Adrenal gland (tissue), 12 donors: ENCODE measurements around the gene RASA3. TPM values are rescaled to one million over a fixed set of nuclear protein-coding genes. Genes with fewer than 3 reads are reported as not detected.

ENCODE experiments used
- DNase-seq, 7 donors: peaks; one replicate each; pipeline ENCODE4 v3.0.0-alpha.2; 2019 to 2020
- H3K27ac ChIP-seq, 5 donors: fragments of 200-600 bp; sonication (generic) in 4 of 5; 1 replicate in 3 of 5; 2 replicates in 2 of 5; pipeline versions ENCODE4 v1.5.1 to v1.8.0; 2016 to 2020; ENCODE audit warnings: mild to moderate bottlenecking in 1 of 5
- H3K27me3 ChIP-seq: fragments of 200-600 bp; 2 replicates; pipeline ENCODE4 v1.8.0; 2021
- H3K36me3 ChIP-seq, 2 donors: fragments of 200-600 bp; replicated peaks in 1 of 2; 1 replicate in 1 of 2; 2 replicates in 1 of 2; pipeline versions ENCODE4 v1.5.1 to v1.8.0; 2018 to 2022
- H3K4me1 ChIP-seq, 2 donors: fragments of 200-600 bp; replicated peaks in 1 of 2; 1 replicate in 1 of 2; 2 replicates in 1 of 2; pipeline versions ENCODE4 v1.5.1 to v1.8.0; 2018 to 2021
- H3K4me3 ChIP-seq, 4 donors: fragments of 200-600 bp; sonication (generic) in 3 of 4; one replicate each; pipeline ENCODE4 v1.5.1; 2016 to 2018
- H3K9me3 ChIP-seq, 3 donors: fragments of 200-600 bp; sonication (generic) in 1 of 3; replicated peaks in 1 of 3; 1 replicate in 2 of 3; 2 replicates in 1 of 3; pipeline versions ENCODE4 v1.5.1 to v1.8.0; 2016 to 2021
- POLR2A ChIP-seq, 2 donors: fragments of 450-650 bp; IDR thresholded peaks; one replicate each; pipeline ENCODE4 v1.6.1; 2017; ENCODE audit warnings: antibody characterized with exemption in 2 of 2, mild to moderate bottlenecking in 2 of 2, moderate library complexity in 1 of 2
- WGBS, 4 donors: extraction: QIAGEN DNeasy Blood & Tissue Kit in 2 of 4; methylation state at CpG; one replicate each; pipeline versions ENCODE4 v1.1.5 to v1.1.7; 2013 to 2017; 5-methylcytosine and 5-hydroxymethylcytosine counted together
- intact Hi-C, 2 donors: fragments of 100-400 bp; cut with DNase I; formaldehyde crosslinking; loops; one replicate each; pipeline versions ENCODE4 v1.14.1 to v1.15.0; 2022 to 2023
- polyA plus RNA-seq, 3 donors: library from polyadenylated mRNA; stranded (reverse); fragments of 200-250 nt in 2 of 3; fragments of 350-450 nt in 1 of 3; fragmentation: Illumina TruSeq in 1 of 3; extraction: RNeasy Lipid Tissue Mini Kit (QIAGEN cat#74804) in 1 of 3; gene quantifications; one replicate each; pipeline ENCODE4 v1.2.3, GENCODE V29; 2013 to 2014
- total RNA-seq, 9 donors: library from RNA; depleted of rRNA in 4 of 9; stranded (reverse); fragments of >200 nt in 4 of 9; fragments of 120-200 nt in 1 of 9; fragmentation: NEBNext Ultra II Directional in 1 of 9; extraction: Animal tissue kit (Norgen Biotek cat#: 25700) in 1 of 9; gene quantifications; one replicate each; pipeline versions ENCODE4 v1.1.0 to v1.2.4, GENCODE V29; 2013 to 2023
- TF ChIP-seq, protein P1 (sequence below), 6 experiments: fragments of 450-650 bp in 4 of 6; fragments of 200-600 bp in 2 of 6; sonication (generic) in 1 of 6; IDR thresholded peaks; 1 replicate in 5 of 6; 2 replicates in 1 of 6; pipeline versions ENCODE4 v1.5.1 to v1.8.0; 2016 to 2021; ENCODE audit warnings: antibody characterized with exemption in 6 of 6, mild to moderate bottlenecking in 2 of 6, moderate library complexity in 1 of 6
- donor health status: healthy with polysubstance abuse.
- donor health status: Bipolar disorder and iron deficiency.
- donor health status: DM: yes; HTN: yes; CAD: no.
- donor health status: DM: no; HTN: no; CAD: no.
- donor health status: DM: no; HTN: no; CAD: no.
- donor health status: DM: yes; HTN: yes; CAD: no.

Gene RASA3
- total and polyA plus RNA-seq, 12 donors, result 2.2 to 11.7 (median 7.3) TPM

DNA sequence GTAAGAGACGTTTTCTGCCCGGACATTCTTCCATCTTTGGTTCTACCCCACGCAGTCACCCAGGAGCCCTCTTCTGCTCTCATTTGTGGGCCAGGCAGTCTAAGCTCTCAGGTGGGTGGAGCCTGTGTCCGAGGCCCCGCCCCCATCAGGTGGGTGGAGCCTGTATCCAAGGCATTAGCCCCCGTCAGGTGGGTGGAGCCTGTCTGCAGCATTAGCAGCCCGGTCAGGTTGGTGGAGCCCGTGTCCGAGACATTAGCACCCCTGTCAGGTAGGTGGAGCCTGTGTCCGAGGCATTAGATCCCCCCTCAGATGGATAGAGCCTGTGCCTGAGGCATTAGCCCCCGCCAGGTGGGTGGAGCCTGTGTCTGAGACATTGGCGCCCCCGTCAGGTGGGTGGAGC, 113.1 kb downstream of the RASA3 start:
- peaks cover 0 to 30% of the 10 kb centered on the region in 2 donors for H3K36me3 ChIP-seq
- no peaks in the 10 kb centered on the region for H3K9me3 ChIP-seq
- 77 to 84% (median 82%) methylated on average over 6 to 13 of the region's 13 CpGs for WGBS, 4 donors
- no peak overlapping the region for H3K27ac ChIP-seq
- DNase-seq, result no peak
- intact Hi-C loops, result no loop called here
- H3K27me3 ChIP-seq, result no peaks in the 10 kb centered on the region
- TF ChIP-seq POLR2A (IDR thresholded peaks at IDR 0.05), result no peak
- TF ChIP-seq, protein P1, sequence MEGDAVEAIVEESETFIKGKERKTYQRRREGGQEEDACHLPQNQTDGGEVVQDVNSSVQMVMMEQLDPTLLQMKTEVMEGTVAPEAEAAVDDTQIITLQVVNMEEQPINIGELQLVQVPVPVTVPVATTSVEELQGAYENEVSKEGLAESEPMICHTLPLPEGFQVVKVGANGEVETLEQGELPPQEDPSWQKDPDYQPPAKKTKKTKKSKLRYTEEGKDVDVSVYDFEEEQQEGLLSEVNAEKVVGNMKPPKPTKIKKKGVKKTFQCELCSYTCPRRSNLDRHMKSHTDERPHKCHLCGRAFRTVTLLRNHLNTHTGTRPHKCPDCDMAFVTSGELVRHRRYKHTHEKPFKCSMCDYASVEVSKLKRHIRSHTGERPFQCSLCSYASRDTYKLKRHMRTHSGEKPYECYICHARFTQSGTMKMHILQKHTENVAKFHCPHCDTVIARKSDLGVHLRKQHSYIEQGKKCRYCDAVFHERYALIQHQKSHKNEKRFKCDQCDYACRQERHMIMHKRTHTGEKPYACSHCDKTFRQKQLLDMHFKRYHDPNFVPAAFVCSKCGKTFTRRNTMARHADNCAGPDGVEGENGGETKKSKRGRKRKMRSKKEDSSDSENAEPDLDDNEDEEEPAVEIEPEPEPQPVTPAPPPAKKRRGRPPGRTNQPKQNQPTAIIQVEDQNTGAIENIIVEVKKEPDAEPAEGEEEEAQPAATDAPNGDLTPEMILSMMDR (IDR thresholded peaks at IDR 0.05), result no peak
- H3K4me3 ChIP-seq, result no peak overlapping the region
- H3K4me1 ChIP-seq, result no peaks in the 10 kb centered on the region

DNA sequence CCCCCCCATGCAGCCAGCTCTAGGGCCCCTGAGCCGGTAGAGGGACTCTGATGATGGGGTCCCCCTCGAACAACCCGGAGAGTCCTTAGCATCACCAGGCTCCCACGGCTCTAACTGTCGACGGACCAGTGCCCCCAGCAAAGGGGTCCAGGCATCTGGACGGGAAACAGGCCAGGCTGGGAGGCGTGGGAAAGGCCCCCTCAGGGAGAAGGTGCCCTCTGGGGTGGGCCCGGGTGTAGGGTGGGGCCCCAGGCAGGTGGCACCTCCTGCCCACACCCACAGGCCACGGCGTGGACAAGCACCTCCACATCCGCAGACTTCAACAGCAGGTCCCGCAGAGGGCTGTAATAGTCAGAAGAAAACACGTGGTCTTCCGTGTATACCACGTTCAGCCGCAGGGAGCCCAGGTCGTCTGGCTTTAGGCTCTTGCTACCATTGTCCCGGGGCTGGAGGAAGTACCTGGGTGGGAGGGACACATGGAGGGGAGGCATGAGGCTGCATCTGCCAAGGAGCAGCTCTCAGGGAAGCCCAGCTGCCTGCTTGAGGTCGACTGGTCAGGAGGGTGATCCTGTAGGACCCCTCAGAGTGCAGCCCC, 113.9 kb downstream of the RASA3 start:
- no peak overlapping the region for H3K4me3 ChIP-seq
- DNase-seq, result no peak
- TF ChIP-seq POLR2A (IDR thresholded peaks at IDR 0.05), result no peak
- TF ChIP-seq, protein P1 (IDR thresholded peaks at IDR 0.05), result no peak
- intact Hi-C loops, result no loop called here
- H3K36me3 ChIP-seq, result peaks cover 0 to 32% of the 10 kb centered on the region in 2 donors
- no peaks in the 10 kb centered on the region for H3K27me3 ChIP-seq
- no peaks in the 10 kb centered on the region for H3K9me3 ChIP-seq
- no peaks in the 10 kb centered on the region for H3K4me1 ChIP-seq
- no peak overlapping the region for H3K27ac ChIP-seq
- WGBS, 4 donors, result 80 to 91% (median 83%) methylated on average over 17 to 20 of the region's 20 CpGs

DNA sequence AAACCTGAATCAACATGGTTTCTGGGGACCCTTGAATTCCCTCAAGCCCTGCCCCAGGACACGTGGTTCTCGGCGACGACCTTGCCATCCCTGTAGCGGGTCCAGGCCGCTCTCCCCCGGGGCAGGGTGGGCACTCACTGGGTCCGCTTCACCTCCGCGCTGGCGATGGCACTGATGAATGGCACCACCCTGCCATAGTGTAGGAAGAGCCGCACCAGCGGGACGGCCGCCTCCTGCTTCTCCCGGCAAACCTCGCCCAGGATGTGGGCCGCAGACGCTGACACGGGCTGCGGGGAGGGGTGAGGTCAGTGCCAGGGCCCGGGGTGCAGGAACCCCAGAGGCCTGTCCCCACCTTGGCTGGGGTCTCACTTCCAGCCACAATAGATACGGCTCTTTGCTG, 114.5 kb downstream of the RASA3 start:
- TF ChIP-seq POLR2A (IDR thresholded peaks at IDR 0.05), result no peak
- TF ChIP-seq, protein P1 (IDR thresholded peaks at IDR 0.05), result no peak
- 91 to 97% (median 94%) methylated on average over 21 to 23 of the region's 23 CpGs for WGBS, 4 donors
- Histone ChIP-seq H3K9me3 (no peaks in the 10 kb centered on the region), H3K36me3 (peaks cover 0 to 32% of the 10 kb centered on the region in 2 donors), H3K27me3 (no peaks in the 10 kb centered on the region), H3K4me1 (no peaks in the 10 kb centered on the region), H3K27ac (no peak overlapping the region), H3K4me3 (no peak overlapping the region)
- intact Hi-C loops, result no loop called here
- DNase-seq, result no peak

- intact Hi-C loops, result no loop called here
- WGBS, 4 donors, result 77 to 85% (median 80%) methylated on average over 21 to 29 of the region's 29 CpGs
- Histone ChIP-seq H3K4me3 (no peak overlapping the region), H3K27me3 (no peaks in the 10 kb centered on the region), H3K9me3 (no peaks in the 10 kb centered on the region), H3K4me1 (no peaks in the 10 kb centered on the region), H3K27ac (no peak overlapping the region), H3K36me3 (peaks cover 0 to 26% of the 10 kb centered on the region in 2 donors)
- TF ChIP-seq POLR2A (IDR thresholded peaks at IDR 0.05), result no peak
- TF ChIP-seq, protein P1 (IDR thresholded peaks at IDR 0.05), result no peak
- DNase-seq, result no peak
Measured at GRCh38 chr13:114017028-114017630, 115.3 kb downstream of the RASA3 start.
